Activated T-cell treated with anti-CD3 and anti-CD28 coated beads for 1 hour (primary cell): ENCODE results near the gene HOXC5.
"Not testable (repeated sequence)": the region's sequence is repeated elsewhere in the genome, so short reads cannot be mapped to it uniquely, and the experiment has no call there.

Experiments
- DNase-seq: peaks from one replicate; pipeline ENCODE4 v3.0.0-alpha.2; 2020; ENCODE audit warnings: low read depth

The HOXC5 gene

DNA sequence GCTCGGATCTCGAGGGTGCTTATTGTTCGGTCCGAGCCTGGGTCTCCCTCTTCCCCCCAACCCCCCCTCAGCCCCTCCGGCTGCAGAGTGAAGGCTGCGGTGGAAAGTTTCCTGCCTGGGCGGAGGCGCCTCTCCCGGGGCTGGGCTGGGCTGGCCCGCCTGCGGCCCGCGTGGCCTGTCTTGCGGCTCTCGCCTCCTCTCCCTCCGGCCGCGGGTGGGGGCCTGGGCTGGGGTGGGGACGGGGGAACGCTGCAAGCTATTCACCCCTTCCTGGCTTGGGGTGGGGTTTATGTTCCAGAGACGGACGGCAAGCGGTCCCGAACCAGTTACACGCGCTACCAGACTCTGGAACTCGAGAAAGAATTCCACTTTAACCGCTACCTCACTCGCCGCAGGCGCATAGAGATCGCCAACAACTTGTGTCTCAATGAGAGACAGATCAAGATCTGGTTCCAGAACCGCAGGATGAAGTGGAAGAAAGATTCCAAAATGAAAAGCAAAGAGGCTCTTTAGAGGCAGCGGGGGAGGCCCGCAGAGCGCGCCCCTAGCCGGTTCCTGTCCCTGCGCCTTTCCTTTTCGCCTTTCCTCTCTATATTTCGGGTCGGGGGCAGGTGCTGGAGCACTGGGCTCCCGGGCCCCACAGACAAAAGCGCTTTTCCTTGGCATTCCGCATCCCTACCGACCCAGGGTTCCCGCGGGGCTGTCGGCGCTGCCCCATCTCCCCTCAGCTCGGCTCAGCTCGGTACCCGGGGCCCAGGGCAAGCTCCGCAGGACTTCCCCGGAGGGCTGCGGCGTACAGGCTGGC is 1.3 kb downstream of the HOXC5 start:
- DNase-seq, result no peak

DNA sequence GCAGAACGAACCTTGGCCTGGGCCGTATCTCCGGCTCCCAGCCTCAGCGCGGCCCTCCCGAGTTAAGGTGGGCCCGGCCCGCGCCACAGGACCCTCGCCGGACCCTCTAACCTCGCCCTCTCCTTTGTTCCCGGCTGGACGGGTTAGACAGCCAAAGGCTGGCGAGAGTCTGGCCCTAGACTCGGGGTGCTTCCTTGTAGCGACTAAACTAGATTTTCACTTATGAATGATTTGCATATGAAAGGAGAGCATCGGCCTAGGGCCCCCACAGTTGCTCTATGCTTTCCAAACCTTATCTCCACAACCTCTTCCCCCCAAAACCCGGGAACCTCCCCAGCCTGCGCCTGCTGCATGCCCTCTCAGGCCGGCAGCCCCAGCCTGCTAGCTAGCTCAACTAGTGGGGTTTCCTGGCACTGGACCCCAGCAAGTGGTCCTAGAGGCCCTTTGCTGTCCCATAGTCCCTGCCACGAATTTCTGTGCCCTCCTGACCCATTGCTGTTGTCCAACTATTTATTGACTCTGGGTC is 2.0 kb downstream of the HOXC5 start:
- no peak for DNase-seq

DNA sequence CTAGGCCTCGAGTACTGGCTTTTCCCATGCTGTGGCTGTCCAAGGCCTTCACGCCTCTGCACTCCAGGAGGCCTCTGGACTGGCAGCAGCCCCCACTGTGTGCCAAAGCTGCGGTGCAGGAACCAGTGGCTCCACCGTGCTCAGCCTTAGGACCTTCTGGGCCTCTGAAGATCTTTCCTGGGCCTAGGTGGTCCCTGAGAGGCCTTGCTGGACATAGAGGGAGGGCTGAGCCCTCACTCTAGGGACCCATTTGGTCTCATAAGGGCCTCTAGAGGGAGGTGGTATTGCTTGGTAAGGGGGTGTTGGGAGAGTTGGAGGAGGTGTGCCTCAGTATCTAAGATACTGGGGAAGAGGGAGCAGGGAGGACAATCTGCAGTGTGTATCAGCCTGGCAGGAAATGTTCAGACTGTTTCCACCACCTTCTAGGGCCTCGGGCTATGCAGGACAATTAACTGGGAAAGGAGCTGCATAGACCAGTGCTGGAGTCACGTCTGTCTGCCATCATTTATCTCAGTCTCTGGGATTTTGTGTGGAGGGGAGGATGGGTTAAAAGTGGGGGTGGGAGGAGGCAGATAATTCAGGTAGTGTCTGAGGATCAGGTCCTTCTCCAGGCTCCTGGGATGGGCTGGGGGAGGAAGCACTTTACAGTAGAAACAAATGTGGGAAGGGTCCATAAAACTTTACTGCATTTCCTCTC is 2.9 kb downstream of the HOXC5 start:
- DNase-seq, result no peak

DNA sequence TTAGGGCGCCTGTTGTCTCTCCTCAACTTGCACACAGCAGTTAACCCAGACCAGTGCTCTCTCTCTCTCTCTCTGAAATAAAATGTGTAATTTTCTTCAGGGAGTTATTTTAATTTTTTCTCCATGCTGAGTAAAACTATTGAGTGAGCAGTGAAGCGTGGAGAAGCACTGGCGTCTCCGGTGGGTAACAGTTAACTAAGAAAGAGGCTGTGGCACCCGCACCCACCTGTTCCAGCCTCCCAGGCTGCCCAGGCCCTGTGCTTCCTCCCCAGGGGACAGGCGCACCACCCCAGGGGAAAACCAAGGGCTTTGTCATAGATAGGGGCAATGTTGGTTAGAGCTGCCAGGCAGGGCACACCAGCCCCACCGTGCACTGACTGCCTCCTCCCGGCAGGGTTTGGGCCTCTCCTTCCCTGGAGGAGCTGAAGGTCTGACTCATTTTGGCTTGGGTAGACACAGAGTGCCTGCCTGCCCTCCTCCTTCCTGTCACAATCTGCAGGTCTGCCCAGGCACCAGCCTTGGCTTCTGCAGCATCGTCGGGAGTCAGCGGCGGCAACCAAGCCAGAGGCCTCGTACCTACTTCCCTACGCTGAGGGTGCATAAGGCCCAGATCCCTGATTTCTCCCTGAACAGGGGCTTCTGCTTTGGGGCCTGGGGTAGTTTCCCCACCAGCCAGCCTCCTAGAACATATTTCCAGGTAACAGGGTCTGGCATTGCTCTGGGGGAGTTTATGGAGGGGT is 3.9 kb downstream of the HOXC5 start:
- no peak for DNase-seq

DNA sequence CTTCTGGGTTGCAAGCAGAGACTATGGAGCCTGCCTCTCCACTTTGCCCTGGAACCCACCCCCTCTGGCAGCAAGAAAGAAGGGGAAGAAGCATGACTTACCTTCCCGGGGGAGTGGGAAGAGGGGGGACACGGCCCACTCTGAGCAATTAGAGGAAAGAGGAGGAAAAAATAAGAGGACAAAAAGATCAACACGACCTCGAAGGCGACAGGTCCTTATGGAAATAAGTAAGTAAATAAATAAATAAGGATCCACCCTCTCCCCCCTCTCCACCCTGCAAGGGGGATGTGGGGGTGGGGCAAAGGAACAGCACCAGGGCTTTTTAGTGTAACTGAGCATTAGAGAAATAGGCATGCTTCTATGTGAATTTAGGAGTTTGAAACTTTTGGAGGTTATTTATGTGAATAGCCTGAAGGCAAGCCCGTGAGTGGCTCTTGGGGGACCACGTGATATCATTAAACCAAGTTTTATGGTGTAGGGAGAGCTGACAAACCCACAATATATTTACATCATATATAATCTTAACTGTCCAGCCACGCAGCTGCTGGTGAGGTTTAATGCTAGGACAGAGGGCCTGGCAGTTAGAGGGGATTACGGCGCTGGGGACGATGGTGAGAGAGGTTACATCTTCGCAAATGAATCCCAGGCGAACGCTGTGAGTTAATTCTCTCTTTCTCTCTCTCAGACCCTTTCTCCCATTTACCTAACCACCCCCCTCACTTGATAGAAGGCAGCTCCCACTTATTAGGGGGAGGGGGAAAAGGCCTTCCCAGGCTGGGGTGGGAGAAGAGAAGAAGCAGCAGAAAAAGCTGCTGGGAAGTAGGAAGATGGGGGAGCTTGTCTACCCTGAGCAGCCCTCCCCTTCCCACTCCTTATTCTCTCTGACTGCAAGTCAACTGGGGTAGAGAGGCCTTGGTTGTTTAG is 4.8 kb downstream of the HOXC5 start:
- no peak for DNase-seq

DNA sequence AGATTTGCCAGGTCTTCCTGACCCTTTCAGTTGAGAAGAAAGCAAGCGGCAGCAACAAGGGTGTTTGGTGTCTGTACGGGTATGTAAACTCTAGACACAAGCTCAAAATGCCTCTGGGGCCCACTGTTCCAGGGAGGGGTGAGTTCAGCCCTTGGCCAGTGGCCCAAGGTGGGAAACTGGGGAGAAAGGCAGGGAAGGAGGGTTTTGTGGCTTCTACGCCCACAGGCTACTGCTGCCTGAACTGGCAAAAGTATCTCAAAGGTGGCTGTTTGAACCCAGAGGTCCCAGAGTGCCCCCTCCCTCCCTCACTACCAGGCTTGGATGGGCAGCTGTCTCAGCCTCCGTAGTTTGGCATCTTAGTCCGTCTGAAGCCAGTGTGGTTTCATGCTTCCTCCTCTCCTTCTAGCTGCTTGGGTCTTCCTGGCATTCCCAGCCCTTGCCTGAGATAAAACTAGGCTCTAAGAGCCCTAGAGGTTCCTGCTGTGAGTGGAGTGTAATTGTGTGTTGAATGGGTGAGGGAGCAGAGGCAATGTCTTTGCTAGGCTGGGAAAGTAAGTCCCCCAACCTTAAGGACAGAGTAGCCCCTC is 5.5 kb downstream of the HOXC5 start:
- DNase-seq, result no peak

DNA sequence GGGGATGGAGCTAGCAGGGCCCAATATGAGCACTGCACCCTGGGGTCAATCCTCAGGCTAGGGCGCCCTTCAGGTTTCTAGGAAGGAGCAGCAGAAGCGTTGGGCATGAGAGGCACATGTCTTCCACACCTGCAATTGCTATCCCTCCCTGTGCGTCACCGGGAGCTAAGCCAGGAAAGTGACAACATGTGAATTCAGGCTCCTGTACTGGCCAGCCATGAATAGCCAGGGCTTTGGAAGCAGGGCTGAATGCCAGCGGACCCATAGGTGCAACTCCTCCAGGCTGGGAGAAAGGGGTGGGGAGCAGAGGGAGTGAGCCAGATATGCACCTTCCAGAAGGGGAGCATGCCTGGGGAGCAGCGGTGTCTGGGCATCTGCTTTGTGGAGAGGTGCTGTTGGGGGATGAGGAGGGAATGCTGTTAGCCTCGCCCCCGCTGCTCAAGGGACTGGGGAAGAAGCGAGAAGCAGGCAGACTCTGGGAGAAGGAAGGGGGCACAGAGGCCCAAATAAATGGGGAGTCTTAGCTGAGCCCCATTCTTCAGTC is 6.1 kb downstream of the HOXC5 start:
- no peak for DNase-seq

DNA sequence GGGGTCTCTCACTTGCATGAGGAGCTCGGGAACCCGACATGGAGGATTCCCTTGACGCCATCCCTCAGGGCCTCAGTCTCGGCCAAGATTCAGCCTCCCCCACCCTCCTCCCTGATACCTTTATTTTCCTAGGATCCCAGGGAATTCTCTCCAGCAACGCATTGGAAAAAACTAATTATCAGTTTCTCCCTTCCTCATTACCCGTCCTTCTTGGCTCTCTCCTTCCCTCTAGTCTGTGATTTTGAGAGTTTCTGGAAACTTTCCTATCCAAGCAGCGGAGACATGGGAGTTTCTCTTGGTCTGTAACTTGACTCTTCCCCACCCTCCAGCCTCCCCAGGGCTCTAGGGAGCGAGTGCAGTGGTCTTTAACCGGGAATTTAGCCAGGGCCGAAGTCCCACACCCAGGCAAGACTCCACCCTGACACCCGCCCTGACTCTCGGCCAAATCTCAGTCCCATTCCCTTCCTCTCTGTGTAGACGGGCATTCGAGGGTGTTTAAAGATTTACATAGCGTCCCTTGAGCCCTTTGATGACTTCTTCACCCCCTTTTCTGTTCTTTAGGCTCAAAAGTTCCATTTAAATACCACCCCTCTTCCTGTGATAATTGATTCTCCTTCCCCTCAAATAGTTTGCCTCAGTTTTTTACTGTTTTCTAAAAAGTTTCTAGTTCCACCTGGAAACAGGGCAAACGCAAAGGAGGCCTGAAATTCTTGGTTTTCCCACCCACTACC is 6.7 kb downstream of the HOXC5 start:
- DNase-seq, result no peak

DNA sequence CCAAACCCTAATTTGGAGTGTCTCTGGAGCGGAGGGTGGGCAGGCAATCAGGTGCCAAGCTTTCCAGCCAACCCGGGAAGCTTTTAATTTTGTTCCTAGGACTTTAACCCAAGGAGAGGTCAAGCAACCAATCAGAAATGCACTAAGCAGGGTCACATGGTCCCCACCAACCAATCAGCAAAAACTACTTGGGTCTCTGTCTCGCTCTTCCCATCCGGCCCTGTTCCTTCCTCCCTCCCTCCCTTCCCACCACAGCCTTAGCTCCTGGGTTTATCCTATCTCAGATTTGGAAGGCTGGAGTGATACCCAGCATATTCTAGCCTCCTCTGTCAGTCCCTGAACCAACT is 7.3 kb downstream of the HOXC5 start:
- no peak for DNase-seq

DNA sequence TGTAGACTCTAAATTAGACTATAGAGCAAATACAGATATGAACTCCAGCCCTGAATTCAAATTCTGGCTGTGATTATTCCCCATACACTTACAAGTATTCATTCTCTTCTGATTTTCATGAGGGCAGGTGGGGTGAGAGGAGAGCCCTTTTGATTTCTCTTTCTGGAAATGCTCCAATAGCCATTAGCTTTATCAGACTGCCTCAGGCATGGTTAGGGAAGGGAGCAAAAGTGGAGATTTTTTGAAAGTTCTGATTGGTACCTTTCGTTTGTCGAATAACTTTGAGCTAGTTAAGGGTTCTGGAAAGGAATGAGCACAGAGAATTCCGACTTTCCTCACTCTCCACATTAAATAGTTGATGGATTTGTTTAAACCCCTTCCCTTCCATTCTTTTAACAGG is 7.8 kb downstream of the HOXC5 start:
- no peak for DNase-seq

DNA sequence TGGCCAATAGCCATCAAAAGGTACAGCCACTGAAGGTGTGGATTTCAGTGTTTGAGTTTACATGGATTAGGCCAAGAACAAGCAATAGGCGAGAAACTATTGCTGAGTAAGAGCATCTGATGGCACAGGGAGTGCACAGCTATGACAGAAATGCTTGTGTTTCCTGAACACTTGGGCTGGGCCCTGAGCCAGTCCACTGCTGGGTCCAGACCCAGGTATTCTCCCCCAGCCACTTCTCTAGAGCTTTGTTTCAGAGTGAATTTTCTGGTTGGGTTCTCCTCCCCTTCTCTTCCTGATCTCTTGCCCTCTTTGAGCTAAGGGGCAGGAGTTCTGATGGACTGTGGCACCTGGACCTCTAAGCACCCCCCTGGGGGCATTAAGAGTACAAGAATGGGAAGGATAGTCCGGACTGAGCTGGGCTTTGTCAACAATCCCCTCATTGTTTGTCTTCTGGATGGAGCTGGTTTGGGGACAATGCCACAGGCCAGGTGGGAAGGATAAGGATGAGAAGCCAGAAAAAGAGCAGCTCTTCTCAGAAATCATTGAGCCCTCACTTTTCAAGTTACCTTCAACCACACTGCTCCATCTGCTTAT is 8.3 kb downstream of the HOXC5 start:
- no peak for DNase-seq

DNA sequence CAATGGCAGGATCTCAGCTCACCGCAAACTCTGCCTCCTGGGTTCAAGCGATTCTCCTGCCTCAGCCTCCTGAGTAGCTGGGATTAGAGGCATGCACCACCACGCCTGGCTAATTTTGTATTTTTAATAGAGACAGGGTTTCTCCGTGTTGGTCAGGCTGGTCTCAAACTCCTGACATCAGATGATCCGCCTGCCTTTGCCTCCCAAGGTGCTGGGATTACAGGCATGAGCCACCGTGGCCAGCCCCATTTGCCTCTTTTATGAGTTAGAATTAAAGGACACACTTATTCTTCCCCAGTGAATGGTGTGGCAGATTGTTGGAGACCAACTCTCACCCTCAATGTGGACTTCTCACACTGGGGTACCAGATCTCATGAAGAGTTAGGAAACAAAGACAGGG is 9.2 kb downstream of the HOXC5 start:
- not testable (repeated sequence) for DNase-seq

DNA sequence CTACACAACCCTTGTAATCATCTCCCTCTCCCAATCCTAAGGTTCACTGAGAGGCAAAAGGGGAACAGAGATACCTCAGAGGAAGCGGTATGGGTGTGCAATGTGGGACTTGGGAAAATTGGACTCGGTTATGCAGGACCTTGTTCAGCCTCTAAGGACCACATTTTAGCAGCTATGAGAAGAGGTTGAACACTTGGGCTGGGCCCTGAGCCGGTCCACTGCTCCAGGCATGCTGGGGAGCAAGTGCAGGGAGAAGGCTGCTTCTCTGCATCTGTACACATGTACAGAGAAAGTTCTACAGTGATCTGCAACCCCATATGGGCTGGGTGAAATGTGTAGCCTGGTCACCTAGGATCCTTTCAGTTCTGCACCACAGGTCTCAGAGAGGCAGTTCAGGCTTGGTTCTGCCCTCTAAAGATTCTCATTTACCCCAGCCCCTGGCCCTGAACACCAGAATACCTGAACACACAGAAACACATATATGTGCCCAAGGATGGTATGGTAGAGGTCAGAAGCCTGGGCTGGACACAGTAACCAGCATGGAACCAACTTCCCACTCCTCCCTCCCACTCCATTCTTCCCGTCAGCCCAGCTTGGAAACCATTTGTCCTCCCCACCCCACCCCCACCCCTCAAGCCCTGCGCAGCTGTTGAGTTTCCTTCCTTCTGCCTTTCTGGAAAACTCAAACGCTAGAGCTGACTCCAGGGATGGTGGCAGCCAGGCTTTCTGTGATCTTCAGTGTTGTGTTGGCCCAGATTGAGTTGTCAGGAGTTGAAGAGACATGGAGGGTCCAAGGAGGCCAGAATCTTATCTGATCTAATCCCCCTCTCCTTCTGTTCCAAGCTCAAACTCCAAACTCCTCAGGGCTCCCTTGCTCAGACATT is 10.4 kb downstream of the HOXC5 start:
- no peak for DNase-seq

DNA sequence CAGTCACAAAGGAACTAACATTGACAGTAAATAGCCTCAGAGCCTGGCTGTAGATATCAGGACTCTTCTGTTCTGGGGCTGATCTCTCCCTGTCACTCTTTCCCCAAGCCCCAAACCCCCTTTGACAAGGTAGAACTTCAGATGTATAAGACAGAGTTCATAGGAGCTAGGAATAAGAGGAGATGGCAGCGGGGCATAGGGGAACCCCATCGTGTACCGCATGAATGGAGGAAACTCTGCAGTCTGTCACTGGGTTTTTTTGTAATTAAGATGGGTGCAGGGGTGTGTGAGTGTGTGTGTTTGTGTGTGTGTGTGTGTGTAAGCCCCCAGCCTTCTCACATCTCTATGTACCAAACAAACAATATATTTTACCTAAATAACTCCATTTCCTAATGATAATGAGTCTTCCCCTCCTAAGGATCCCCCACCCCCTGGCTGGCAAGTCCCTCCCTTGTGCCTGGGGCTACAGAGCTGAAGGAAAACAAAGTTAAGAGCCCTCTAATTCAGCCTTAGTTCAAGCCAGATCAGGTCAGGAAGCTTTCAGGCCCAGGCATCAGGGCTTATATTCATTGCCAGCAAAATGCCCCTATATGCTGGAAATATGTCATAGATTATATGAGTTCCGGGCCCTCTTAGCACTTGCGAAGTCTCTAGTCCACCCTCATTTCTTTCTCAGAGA is 11.7 kb downstream of the HOXC5 start:
- DNase-seq, result no peak

DNA sequence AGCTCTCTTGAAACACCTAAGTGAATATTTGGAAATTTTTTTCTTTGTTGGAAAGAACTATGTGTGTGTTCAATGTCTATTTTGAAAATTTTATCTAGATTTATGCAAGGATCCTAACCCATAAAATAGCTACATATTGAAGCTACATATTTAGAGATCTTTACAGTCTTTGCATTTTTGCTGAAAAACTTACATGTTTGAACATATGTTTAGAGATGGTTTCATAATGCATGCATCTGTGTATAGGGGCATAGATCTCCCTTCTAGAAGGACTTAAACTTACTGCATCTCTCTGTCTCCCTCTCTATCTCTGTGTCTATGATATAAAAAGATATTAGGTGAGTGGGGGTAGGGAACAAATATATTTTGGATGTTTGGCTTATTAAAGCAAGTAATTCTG is 12.6 kb downstream of the HOXC5 start:
- DNase-seq, result no peak

DNA sequence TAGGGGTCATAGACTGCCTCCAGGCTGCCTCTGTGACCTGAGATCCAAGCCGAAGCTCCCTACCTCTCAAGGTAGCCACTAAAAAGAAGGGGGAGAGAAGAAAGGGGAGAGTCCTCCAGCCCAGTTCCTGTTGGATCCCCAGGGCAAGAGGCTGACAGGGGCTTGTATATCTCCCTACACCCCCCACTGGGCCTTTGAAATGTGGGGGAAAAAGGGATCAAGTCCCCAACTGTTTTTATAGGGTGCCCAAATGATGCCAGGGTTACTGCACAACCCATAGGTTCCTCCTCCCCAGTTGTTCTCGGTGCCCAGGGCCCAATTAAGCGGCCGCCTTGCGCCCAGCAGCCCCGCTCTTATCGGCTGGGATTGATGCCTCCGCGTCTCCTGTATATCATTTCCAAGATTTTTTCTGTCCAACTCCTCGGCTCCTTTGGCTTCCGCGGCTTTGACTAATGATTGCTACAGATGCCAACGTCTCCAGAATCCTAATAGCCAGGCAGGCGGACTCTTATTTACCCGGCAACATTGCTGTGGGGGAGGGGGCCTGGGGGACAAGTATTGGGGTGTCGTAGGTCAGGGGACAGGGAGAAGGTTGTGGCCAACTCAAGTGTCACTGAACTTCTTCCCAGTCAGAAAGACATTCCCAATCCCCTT is 13.1 kb downstream of the HOXC5 start:
- no peak for DNase-seq

DNA sequence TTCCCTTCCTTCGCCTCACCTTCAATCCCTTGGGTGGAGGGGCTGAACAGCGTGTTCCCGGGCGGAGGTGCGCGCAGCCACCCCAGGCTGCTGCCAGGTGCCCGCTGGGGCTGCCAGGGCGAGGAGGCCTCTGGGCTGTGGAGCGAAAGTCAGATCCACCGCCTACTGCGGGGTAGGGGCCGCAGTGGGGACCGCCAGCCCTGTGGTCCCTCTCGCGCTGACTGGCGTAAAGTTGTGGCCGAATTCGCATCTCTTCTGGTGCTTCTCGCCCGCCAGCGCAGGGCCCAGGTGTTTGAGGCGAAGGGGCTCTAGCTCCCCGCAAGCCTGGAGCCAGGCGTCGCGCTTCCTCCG is 13.9 kb downstream of the HOXC5 start:
- no peak for DNase-seq
